ACC112 (cell line): Measurements from ENCODE around the gene TMED6.

Source experiments
- H2AFZ ChIP-seq: fragments of 200-600 bp; sonication (generic); one replicate; pipeline ENCODE4 v1.6.0; 2017; ENCODE audit warnings: antibody characterized with exemption, low read length; ENCODE audit not compliant: unreplicated experiment
- H3K27ac ChIP-seq: fragments of 200-600 bp; sonication (generic); 2 replicates; pipeline ENCODE4 v1.5.1; 2014; ENCODE audit warnings: low read depth, mild to moderate bottlenecking, antibody characterized with exemption, low read length, moderate library complexity
- H3K27me3 ChIP-seq: fragments of 200-600 bp; sonication (generic); 2 replicates; pipeline ENCODE4 v1.6.1; 2014; ENCODE audit warnings: mild to moderate bottlenecking, antibody characterized with exemption, low read length, moderate library complexity, mixed read lengths; ENCODE audit not compliant: insufficient read depth
- H3K36me3 ChIP-seq: fragments of 200-600 bp; sonication (generic); 2 replicates; pipeline ENCODE4 v1.6.1; 2016; ENCODE audit warnings: mild to moderate bottlenecking, antibody characterized with exemption, low read length, moderate library complexity, mixed read lengths; ENCODE audit not compliant: insufficient read depth
- H3K4me1 ChIP-seq: fragments of 200-600 bp; sonication (generic); one replicate; pipeline ENCODE4 v1.6.1; 2016; ENCODE audit warnings: low read length, mixed read lengths; ENCODE audit not compliant: insufficient read depth, unreplicated experiment, control insufficient read depth
- H3K4me3 ChIP-seq: fragments of 200-600 bp; sonication (generic); 2 replicates; pipeline ENCODE4 v1.5.1; 2014; ENCODE audit warnings: mild to moderate bottlenecking, low read depth, low read length
- H3K79me2 ChIP-seq: fragments of 200-600 bp; sonication (generic); one replicate; pipeline ENCODE4 v1.6.0; 2016; ENCODE audit warnings: low read length; ENCODE audit not compliant: control insufficient read depth, unreplicated experiment, insufficient read depth

TMED6 gene

GRCh38 chr16:69378760-69379159 lies 27.2 kb upstream of the TMED6 start:
- H3K79me2 ChIP-seq: peaks cover 22% of the 10 kb centered on the region
- H3K36me3 ChIP-seq: peaks cover 32% of the 10 kb centered on the region
- no peaks in the 10 kb centered on the region for H3K27me3 ChIP-seq
- H3K4me1 ChIP-seq: peaks cover 25% of the 10 kb centered on the region
- peak overlapping the region; percentile 54 for H3K27ac ChIP-seq
- no peak overlapping the region for H2AFZ ChIP-seq
- H3K4me3 ChIP-seq: no peak overlapping the region

GRCh38 chr16:69378036-69378435 lies 26.4 kb upstream of the TMED6 start:
- no peak overlapping the region for H3K4me3 ChIP-seq
- no peaks in the 10 kb centered on the region for H3K27me3 ChIP-seq
- H3K4me1 ChIP-seq: peaks cover 25% of the 10 kb centered on the region
- H3K36me3 ChIP-seq: peaks cover 25% of the 10 kb centered on the region
- no peak overlapping the region for H2AFZ ChIP-seq
- H3K27ac ChIP-seq: peak overlapping the region; percentile 54
- peaks cover 17% of the 10 kb centered on the region for H3K79me2 ChIP-seq

GRCh38 chr16:69376393-69377059 lies 24.9 kb upstream of the TMED6 start:
- peaks cover 19% of the 10 kb centered on the region; the same call in 1 of the 2 replicates for H3K36me3 ChIP-seq
- peaks cover 23% of the 10 kb centered on the region for H3K4me1 ChIP-seq

GRCh38 chr16:69373019-69373418 lies 21.4 kb upstream of the TMED6 start:
- H3K79me2 ChIP-seq: peaks cover 11% of the 10 kb centered on the region
- H3K27ac ChIP-seq: no peak overlapping the region
- peaks cover 26% of the 10 kb centered on the region for H3K36me3 ChIP-seq

More at GRCh38 chr16:69376393-69377059, 24.9 kb upstream of the TMED6 start:
- Histone ChIP-seq H3K27ac (no peak overlapping the region), H3K27me3 (no peaks in the 10 kb centered on the region), H3K4me3 (no peak overlapping the region), H3K79me2 (peaks cover 11% of the 10 kb centered on the region), H2AFZ (no peak overlapping the region)

GRCh38 chr16:69371564-69371963 lies 20.0 kb upstream of the TMED6 start:
- Histone ChIP-seq H3K4me1 (no peaks in the 10 kb centered on the region), H2AFZ (no peak overlapping the region), H3K4me3 (no peak overlapping the region), H3K79me2 (peaks cover 11% of the 10 kb centered on the region), H3K27me3 (no peaks in the 10 kb centered on the region), H3K27ac (no peak overlapping the region), H3K36me3 (peaks cover 28% of the 10 kb centered on the region)

More at GRCh38 chr16:69373019-69373418, 21.4 kb upstream of the TMED6 start:
- H3K27me3 ChIP-seq: no peaks in the 10 kb centered on the region
- no peak overlapping the region for H3K4me3 ChIP-seq
- no peak overlapping the region for H2AFZ ChIP-seq
- peaks cover 2% of the 10 kb centered on the region for H3K4me1 ChIP-seq

GRCh38 chr16:69368866-69369265 lies 17.3 kb upstream of the TMED6 start:
- Histone ChIP-seq H3K27me3 (no peaks in the 10 kb centered on the region), H3K4me1 (no peaks in the 10 kb centered on the region), H2AFZ (no peak overlapping the region), H3K27ac (no peak overlapping the region), H3K79me2 (peaks cover 7% of the 10 kb centered on the region), H3K4me3 (no peak overlapping the region), H3K36me3 (peaks cover 33% of the 10 kb centered on the region)

- Histone ChIP-seq H3K4me3 (no peak overlapping the region), H3K79me2 (peaks cover 3% of the 10 kb centered on the region), H3K4me1 (no peaks in the 10 kb centered on the region), H3K36me3 (peaks cover 33% of the 10 kb centered on the region), H3K27me3 (no peaks in the 10 kb centered on the region), H3K27ac (no peak overlapping the region), H2AFZ (no peak overlapping the region)
Measured at GRCh38 chr16:69367980-69368379, 16.4 kb upstream of the TMED6 start.

GRCh38 chr16:69366431-69366830 lies 14.8 kb upstream of the TMED6 start:
- no peak overlapping the region for H3K27ac ChIP-seq
- H3K4me3 ChIP-seq: no peak overlapping the region
- peaks cover 26% of the 10 kb centered on the region for H3K36me3 ChIP-seq
- no peaks in the 10 kb centered on the region for H3K79me2 ChIP-seq
- no peaks in the 10 kb centered on the region for H3K27me3 ChIP-seq
- no peaks in the 10 kb centered on the region for H3K4me1 ChIP-seq
- no peak overlapping the region for H2AFZ ChIP-seq

GRCh38 chr16:69365901-69366300 lies 14.3 kb upstream of the TMED6 start:
- Histone ChIP-seq H3K4me3 (no peak overlapping the region), H3K79me2 (no peaks in the 10 kb centered on the region), H3K27me3 (no peaks in the 10 kb centered on the region), H3K27ac (no peak overlapping the region), H3K36me3 (peaks cover 26% of the 10 kb centered on the region), H2AFZ (no peak overlapping the region), H3K4me1 (no peaks in the 10 kb centered on the region)

- H3K4me3 ChIP-seq: no peak overlapping the region
- H3K36me3 ChIP-seq: peaks cover 12% of the 10 kb centered on the region; the same call in 1 of the 2 replicates
- no peaks in the 10 kb centered on the region for H3K79me2 ChIP-seq
- H2AFZ ChIP-seq: no peak overlapping the region
- H3K27me3 ChIP-seq: no peaks in the 10 kb centered on the region
- no peak overlapping the region for H3K27ac ChIP-seq
- H3K4me1 ChIP-seq: no peaks in the 10 kb centered on the region
Measured at GRCh38 chr16:69364088-69364487, 12.5 kb upstream of the TMED6 start.

- H3K27ac ChIP-seq: no peak overlapping the region
- H3K27me3 ChIP-seq: no peaks in the 10 kb centered on the region
- H3K36me3 ChIP-seq: peaks cover 10% of the 10 kb centered on the region; the same call in 1 of the 2 replicates
- no peak overlapping the region for H2AFZ ChIP-seq
- H3K4me1 ChIP-seq: no peaks in the 10 kb centered on the region
- H3K4me3 ChIP-seq: no peak overlapping the region
- no peaks in the 10 kb centered on the region for H3K79me2 ChIP-seq
Measured at GRCh38 chr16:69363281-69363717, 11.7 kb upstream of the TMED6 start.
